HAP-1 (cell line): ENCODE measurements around the gene AMH.

Experiments
- DNase-seq, 2 experiments: peaks; one replicate each; pipeline ENCODE4 v3.0.0-alpha.2; 2016 to 2020; ENCODE audit warnings: low spot score in 2 of 2
- H3K27me3 ChIP-seq: fragments of 250-450 bp; sonication (Bioruptor Pico); 2 replicates; pipeline ENCODE4 v1.5.1; 2020; ENCODE audit warnings: low read depth, mild to moderate bottlenecking, moderate library complexity
- H3K36me3 ChIP-seq: fragments of 250-450 bp; sonication (Bioruptor Pico); replicated peaks from 2 replicates; pipeline ENCODE4 v1.5.1; 2020; ENCODE audit warnings: mild to moderate bottlenecking
- H3K4me1 ChIP-seq: fragments of 250-450 bp; sonication (Bioruptor Pico); 2 replicates; pipeline ENCODE4 v1.5.1; 2020; ENCODE audit warnings: mild to moderate bottlenecking
- H3K4me3 ChIP-seq: fragments of 250-450 bp; sonication (Bioruptor Pico); 2 replicates; pipeline ENCODE4 v1.5.1; 2020; ENCODE audit warnings: mild to moderate bottlenecking, moderate library complexity
- H3K9me3 ChIP-seq: fragments of 250-450 bp; sonication (Bioruptor Pico); 2 replicates; pipeline ENCODE4 v1.5.1; 2020; ENCODE audit warnings: mild to moderate bottlenecking, moderate library complexity
- in situ Hi-C: fragments of 300-500 bp; cut with MboI; formaldehyde crosslinking; loops from 3 replicates; pipeline ENCODE4 v1.14.3; 2020; ENCODE audit warnings: low sequenced_read_pairs, inconsistent platforms, mixed read lengths

AMH gene

DNA sequence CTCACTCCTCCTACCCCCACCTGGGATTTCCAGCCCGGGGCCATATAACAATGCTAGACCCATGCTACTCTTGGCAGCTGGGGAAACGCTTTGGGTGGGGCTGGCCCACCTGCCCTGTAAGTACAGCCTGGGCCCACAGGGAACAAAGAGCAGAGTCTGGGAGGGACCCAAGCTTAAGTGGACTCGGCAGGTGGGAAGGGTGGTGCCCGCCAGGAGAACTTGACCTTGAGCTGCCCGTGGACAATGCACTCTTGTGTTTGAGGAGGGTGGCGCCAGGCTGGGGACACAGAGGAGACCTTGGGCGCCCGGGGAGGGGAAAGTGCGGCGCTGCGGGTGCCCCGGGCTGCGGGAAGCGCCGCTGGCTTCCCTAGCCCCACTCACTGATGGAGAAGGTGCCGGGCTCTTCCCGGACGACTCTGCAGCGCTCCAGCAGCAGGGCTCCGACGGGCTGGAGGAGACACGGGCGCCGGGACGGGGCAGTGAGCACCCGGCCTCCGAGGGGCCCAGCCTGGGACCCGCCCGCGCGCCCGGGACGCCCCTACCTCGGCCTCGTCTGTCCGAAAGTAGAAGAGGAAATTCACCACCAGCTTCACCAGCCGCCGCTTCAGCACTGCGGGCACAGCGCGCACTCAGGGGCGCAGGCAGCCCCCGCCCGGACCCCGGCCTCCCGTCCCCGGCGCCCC lies 13.6 kb upstream of the AMH start:
- Histone ChIP-seq H3K4me1 (peaks cover 16% of the 10 kb centered on the region), H3K4me3 (peak overlapping the region; percentile 83), H3K27me3 (no peaks in the 10 kb centered on the region), H3K9me3 (no peaks in the 10 kb centered on the region), H3K36me3 (peaks cover 66% of the 10 kb centered on the region)
- DNase-seq: peak; percentile 25 to 64
- in situ Hi-C loops: loop anchor here (5.0 kb wide), 1 partner anchor 37 kb away; no protein-coding TSS in a partner anchor

- Histone ChIP-seq H3K4me3 (peak overlapping the region; percentile 83), H3K36me3 (peaks cover 67% of the 10 kb centered on the region), H3K27me3 (no peaks in the 10 kb centered on the region), H3K9me3 (no peaks in the 10 kb centered on the region), H3K4me1 (peaks cover 18% of the 10 kb centered on the region)
- in situ Hi-C loops: loop anchor here (5.0 kb wide), 1 partner anchor 36 kb away; no protein-coding TSS in a partner anchor
- DNase-seq: no peak
These were observed 13.1 kb upstream of the AMH start for GRCh38 chr19:2236064-2236313.

GRCh38 chr19:2236314-2237050 lies 12.6 kb upstream of the AMH start, which contains the start of the genes PLEKHJ1 and SF3A2:
TSS of gene PLEKHJ1 (minus strand) at chr19:2236329. CDS start at chr19:2236248, 81 bp downstream.
TSS of gene SF3A2 (plus strand) at chr19:2236824. CDS start at chr19:2243419, 6,595 bp downstream.
- peaks cover 18% of the 10 kb centered on the region for H3K4me1 ChIP-seq
- peak within 1 kb of the TSS; percentile 83 for H3K4me3 ChIP-seq
- H3K9me3 ChIP-seq: no peaks in the 10 kb centered on the region
- peaks cover 65% of the 10 kb centered on the region for H3K36me3 ChIP-seq
- in situ Hi-C loops: loop anchor here (5.0 kb wide), 1 partner anchor 36 kb away; no protein-coding TSS in a partner anchor
- H3K27me3 ChIP-seq: no peaks in the 10 kb centered on the region
- peak; percentile 95 to 98 for DNase-seq

- H3K4me1 ChIP-seq: peaks cover 18% of the 10 kb centered on the region
- peaks cover 64% of the 10 kb centered on the region for H3K36me3 ChIP-seq
- in situ Hi-C loops: loop anchor here (5.0 kb wide), 1 partner anchor 35 kb away; no protein-coding TSS in a partner anchor
These were observed 11.9 kb upstream of the AMH start for GRCh38 chr19:2237051-2237868.

GRCh38 chr19:2237869-2238153 lies 11.3 kb upstream of the AMH start:
- no peaks in the 10 kb centered on the region for H3K27me3 ChIP-seq
- peak overlapping the region; percentile 83 for H3K4me3 ChIP-seq
- in situ Hi-C loops: loop anchor here (5.0 kb wide), 1 partner anchor 34 kb away; no protein-coding TSS in a partner anchor
- peaks cover 18% of the 10 kb centered on the region for H3K4me1 ChIP-seq
- no peaks in the 10 kb centered on the region for H3K9me3 ChIP-seq
- no peak for DNase-seq
- H3K36me3 ChIP-seq: peaks cover 64% of the 10 kb centered on the region

More at GRCh38 chr19:2237051-2237868, 11.9 kb upstream of the AMH start:
- DNase-seq: peak in 1 of 2 experiments; percentile 16
- Histone ChIP-seq H3K4me3 (peak overlapping the region; percentile 83), H3K9me3 (no peaks in the 10 kb centered on the region), H3K27me3 (no peaks in the 10 kb centered on the region)

DNA sequence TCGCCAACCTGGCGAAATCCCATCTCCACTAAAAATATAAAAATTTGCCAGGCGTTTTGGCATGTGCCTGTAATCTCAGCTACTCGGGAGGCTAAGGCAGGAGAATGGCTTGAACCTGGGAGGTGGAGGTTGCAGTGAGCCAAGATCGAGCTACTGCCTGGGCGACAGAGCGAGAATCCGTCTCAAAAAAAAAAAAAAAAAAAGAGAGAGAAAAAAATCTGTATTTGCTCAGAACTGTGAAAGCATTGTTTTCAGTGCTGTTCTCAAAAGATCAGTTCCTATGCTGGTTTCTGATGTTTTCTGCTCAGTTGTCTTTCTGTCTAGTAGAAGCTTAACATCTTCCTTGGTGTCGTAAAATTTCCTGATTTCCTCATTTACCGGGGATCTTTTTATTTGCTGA lies 9.9 kb upstream of the AMH start:
- Histone ChIP-seq H3K4me1 (peaks cover 18% of the 10 kb centered on the region), H3K9me3 (no peaks in the 10 kb centered on the region), H3K36me3 (peaks cover 64% of the 10 kb centered on the region), H3K27me3 (no peaks in the 10 kb centered on the region), H3K4me3 (peak overlapping the region; percentile 83)
- DNase-seq: no peak
- in situ Hi-C loops: loop anchor here (5.0 kb wide), 1 partner anchor 33 kb away; no protein-coding TSS in a partner anchor

- H3K4me1 ChIP-seq: peaks cover 13% of the 10 kb centered on the region
- DNase-seq: peak; percentile 54 to 56
These were observed 9.1 kb upstream of the AMH start for GRCh38 chr19:2239771-2240770.

GRCh38 chr19:2240881-2241760 lies 8.0 kb upstream of the AMH start:
- no peak for DNase-seq
- Histone ChIP-seq H3K36me3 (peaks cover 75% of the 10 kb centered on the region), H3K27me3 (no peaks in the 10 kb centered on the region), H3K4me3 (no peak overlapping the region), H3K9me3 (no peaks in the 10 kb centered on the region), H3K4me1 (peaks cover 11% of the 10 kb centered on the region)
- in situ Hi-C loops: no loop called here

More at GRCh38 chr19:2239771-2240770, 9.1 kb upstream of the AMH start:
- peak overlapping the region; percentile 83 for H3K4me3 ChIP-seq
- no peaks in the 10 kb centered on the region for H3K9me3 ChIP-seq
- H3K36me3 ChIP-seq: peaks cover 65% of the 10 kb centered on the region
- no peaks in the 10 kb centered on the region for H3K27me3 ChIP-seq
- in situ Hi-C loops: loop anchor here (5.0 kb wide), 1 partner anchor 32 kb away; no protein-coding TSS in a partner anchor

- H3K27me3 ChIP-seq: no peaks in the 10 kb centered on the region
- DNase-seq: no peak
- in situ Hi-C loops: no loop called here
- no peaks in the 10 kb centered on the region for H3K9me3 ChIP-seq
- peaks cover 85% of the 10 kb centered on the region for H3K36me3 ChIP-seq
- H3K4me3 ChIP-seq: no peak overlapping the region
- peaks cover 11% of the 10 kb centered on the region for H3K4me1 ChIP-seq
These were observed 7.0 kb upstream of the AMH start for GRCh38 chr19:2242092-2242537.

DNA sequence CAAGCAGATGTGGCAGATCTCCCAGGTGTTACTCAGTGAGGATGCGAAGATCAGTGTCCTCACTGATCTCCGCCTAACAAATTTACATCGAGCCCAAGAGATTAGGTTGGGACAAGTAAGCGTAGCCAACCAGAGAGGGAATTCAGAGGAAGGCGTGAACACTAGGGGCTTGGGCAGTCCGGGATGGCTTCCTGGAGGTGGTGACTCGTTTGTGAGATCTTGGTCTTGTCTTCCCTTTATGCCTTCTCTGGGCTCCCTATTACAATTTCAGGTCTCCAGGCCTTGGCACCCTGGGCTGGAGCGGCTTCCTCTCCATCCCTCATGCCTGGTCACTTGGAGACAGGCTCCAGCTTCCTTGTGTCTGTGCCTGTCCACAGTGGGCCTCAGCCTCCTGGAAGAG lies 6.3 kb upstream of the AMH start:
- DNase-seq: no peak
- in situ Hi-C loops: no loop called here
- no peaks in the 10 kb centered on the region for H3K27me3 ChIP-seq
- peaks cover 7% of the 10 kb centered on the region for H3K4me1 ChIP-seq
- H3K4me3 ChIP-seq: no peak overlapping the region
- no peaks in the 10 kb centered on the region for H3K9me3 ChIP-seq
- peaks cover 86% of the 10 kb centered on the region for H3K36me3 ChIP-seq

- DNase-seq: no peak
- in situ Hi-C loops: no loop called here
- peaks cover 80% of the 10 kb centered on the region for H3K36me3 ChIP-seq
- no peaks in the 10 kb centered on the region for H3K9me3 ChIP-seq
- peaks cover 6% of the 10 kb centered on the region for H3K4me1 ChIP-seq
- H3K27me3 ChIP-seq: no peaks in the 10 kb centered on the region
- no peak overlapping the region for H3K4me3 ChIP-seq
These were observed 5.6 kb upstream of the AMH start for GRCh38 chr19:2243274-2244124.
